Neural crest cell (in vitro differentiated cells): ENCODE results near the gene DGKD. TPM values are rescaled to one million over a fixed set of nuclear protein-coding genes. Genes with fewer than 3 reads are reported as not detected.

Experiments used
- DNase-seq: peaks from one replicate; pipeline ENCODE4 v3.0.0; 2021; ENCODE audit warnings: low read depth, mixed read lengths, low spot score
- H3K27ac Mint-ChIP-seq: one replicate; pipeline ENCODE4 v1.8.0; 2021; ENCODE audit warnings: mild to moderate bottlenecking, mixed read lengths; ENCODE audit not compliant: unreplicated experiment
- H3K27me3 Mint-ChIP-seq: 2 replicates; pipeline ENCODE4 v1.8.0; 2021; ENCODE audit warnings: low read depth, mild to moderate bottlenecking, mixed read lengths
- H3K36me3 Mint-ChIP-seq: 2 replicates; pipeline ENCODE4 v1.8.0; 2021; ENCODE audit warnings: low read depth, mild to moderate bottlenecking, mixed read lengths
- H3K4me1 Mint-ChIP-seq: 2 replicates; pipeline ENCODE4 v1.8.0; 2021; ENCODE audit warnings: mixed read lengths
- H3K4me3 Mint-ChIP-seq: one replicate; pipeline ENCODE4 v1.8.0; 2021; ENCODE audit warnings: mild to moderate bottlenecking, mixed read lengths
- H3K9me3 Mint-ChIP-seq: 2 replicates; pipeline ENCODE4 v1.8.0; 2021; ENCODE audit warnings: mixed read lengths
- CTCF ChIP-seq: fragments of 200-600 bp; sonication (generic); conservative IDR thresholded peaks from 2 replicates; pipeline ENCODE4 v1.5.0; 2021; ENCODE audit warnings: antibody characterized with exemption, mild to moderate bottlenecking
- total RNA-seq: library from RNA; stranded (reverse); gene quantifications from 2 replicates; pipeline ENCODE4 v1.2.1, GENCODE V29; 2021

The DGKD gene
- total RNA-seq, 1 donor from 2014 or later = 48.7 TPM

GRCh38 chr2:233497692-233498091, 143.4 kb downstream of the DGKD start:
- H3K27ac Mint-ChIP-seq = no peak overlapping the region
- peaks cover 1% of the 10 kb centered on the region for H3K9me3 Mint-ChIP-seq
- no peak for DNase-seq
- H3K36me3 Mint-ChIP-seq = peaks cover 21% of the 10 kb centered on the region
- H3K4me1 Mint-ChIP-seq = no peaks in the 10 kb centered on the region
- TF ChIP-seq CTCF = no peak
- no peaks in the 10 kb centered on the region for H3K27me3 Mint-ChIP-seq
- no peak overlapping the region for H3K4me3 Mint-ChIP-seq

GRCh38 chr2:233498126-233498525, 143.8 kb downstream of the DGKD start:
- TF ChIP-seq CTCF = no peak
- DNase-seq = no peak
- Mint-ChIP-seq H3K36me3 (peaks cover 26% of the 10 kb centered on the region), H3K27me3 (no peaks in the 10 kb centered on the region), H3K4me3 (no peak overlapping the region), H3K9me3 (peaks cover 3% of the 10 kb centered on the region), H3K27ac (no peak overlapping the region), H3K4me1 (no peaks in the 10 kb centered on the region)

GRCh38 chr2:233499928-233500327, 145.6 kb downstream of the DGKD start:
- H3K4me3 Mint-ChIP-seq = no peak overlapping the region
- H3K27me3 Mint-ChIP-seq = no peaks in the 10 kb centered on the region
- H3K36me3 Mint-ChIP-seq = peaks cover 41% of the 10 kb centered on the region
- DNase-seq = no peak
- H3K4me1 Mint-ChIP-seq = no peaks in the 10 kb centered on the region
- no peak for TF ChIP-seq CTCF
- no peak overlapping the region for H3K27ac Mint-ChIP-seq
- H3K9me3 Mint-ChIP-seq = peaks cover 14% of the 10 kb centered on the region

- H3K36me3 Mint-ChIP-seq = peaks cover 56% of the 10 kb centered on the region
These were observed 147.1 kb downstream of the DGKD start for GRCh38 chr2:233501198-233502076.

GRCh38 chr2:233503481-233503880, 149.2 kb downstream of the DGKD start:
- Mint-ChIP-seq H3K4me3 (no peak overlapping the region), H3K4me1 (no peaks in the 10 kb centered on the region), H3K27ac (no peak overlapping the region), H3K9me3 (peaks cover 23% of the 10 kb centered on the region), H3K36me3 (peaks cover 52% of the 10 kb centered on the region), H3K27me3 (no peaks in the 10 kb centered on the region)
- DNase-seq = no peak
- TF ChIP-seq CTCF = no peak

More at GRCh38 chr2:233501198-233502076, 147.1 kb downstream of the DGKD start:
- Mint-ChIP-seq H3K9me3 (peaks cover 23% of the 10 kb centered on the region), H3K4me3 (no peak overlapping the region), H3K27ac (no peak overlapping the region), H3K4me1 (no peaks in the 10 kb centered on the region), H3K27me3 (no peaks in the 10 kb centered on the region)
- DNase-seq = no peak
- TF ChIP-seq CTCF = no peak
